ENCODE results near the gene VEPH1.

GRCh38 chr3:157544501-157545130 lies 41.4 kb upstream of the VEPH1 start:
- TF ChIP-seq POLR2A (IDR thresholded peaks at IDR 0.05): no peak
- TF ChIP-seq, protein P1, sequence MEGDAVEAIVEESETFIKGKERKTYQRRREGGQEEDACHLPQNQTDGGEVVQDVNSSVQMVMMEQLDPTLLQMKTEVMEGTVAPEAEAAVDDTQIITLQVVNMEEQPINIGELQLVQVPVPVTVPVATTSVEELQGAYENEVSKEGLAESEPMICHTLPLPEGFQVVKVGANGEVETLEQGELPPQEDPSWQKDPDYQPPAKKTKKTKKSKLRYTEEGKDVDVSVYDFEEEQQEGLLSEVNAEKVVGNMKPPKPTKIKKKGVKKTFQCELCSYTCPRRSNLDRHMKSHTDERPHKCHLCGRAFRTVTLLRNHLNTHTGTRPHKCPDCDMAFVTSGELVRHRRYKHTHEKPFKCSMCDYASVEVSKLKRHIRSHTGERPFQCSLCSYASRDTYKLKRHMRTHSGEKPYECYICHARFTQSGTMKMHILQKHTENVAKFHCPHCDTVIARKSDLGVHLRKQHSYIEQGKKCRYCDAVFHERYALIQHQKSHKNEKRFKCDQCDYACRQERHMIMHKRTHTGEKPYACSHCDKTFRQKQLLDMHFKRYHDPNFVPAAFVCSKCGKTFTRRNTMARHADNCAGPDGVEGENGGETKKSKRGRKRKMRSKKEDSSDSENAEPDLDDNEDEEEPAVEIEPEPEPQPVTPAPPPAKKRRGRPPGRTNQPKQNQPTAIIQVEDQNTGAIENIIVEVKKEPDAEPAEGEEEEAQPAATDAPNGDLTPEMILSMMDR (IDR thresholded peaks at IDR 0.05): no peak

All from Peyer's patch (tissue), 4 donors.